IPS-18c (cell line): ENCODE data around the gene CES1.
"Not testable (repeated sequence)": the region's sequence is repeated elsewhere in the genome, so short reads cannot be mapped to it uniquely, and the experiment has no call there.

Source experiments
- H3K4me3 ChIP-seq: 2 replicates; pipeline ENCODE4 v1.7.0; 2013; ENCODE audit warnings: low read depth, mild to moderate bottlenecking, low read length, moderate library complexity; ENCODE audit not compliant: insufficient read depth
- H3K9me3 ChIP-seq: one replicate; pipeline ENCODE4 v1.6.1; 2013; ENCODE audit warnings: mild to moderate bottlenecking, low read length, moderate library complexity; ENCODE audit not compliant: control insufficient read depth, insufficient read depth

CES1 gene

DNA sequence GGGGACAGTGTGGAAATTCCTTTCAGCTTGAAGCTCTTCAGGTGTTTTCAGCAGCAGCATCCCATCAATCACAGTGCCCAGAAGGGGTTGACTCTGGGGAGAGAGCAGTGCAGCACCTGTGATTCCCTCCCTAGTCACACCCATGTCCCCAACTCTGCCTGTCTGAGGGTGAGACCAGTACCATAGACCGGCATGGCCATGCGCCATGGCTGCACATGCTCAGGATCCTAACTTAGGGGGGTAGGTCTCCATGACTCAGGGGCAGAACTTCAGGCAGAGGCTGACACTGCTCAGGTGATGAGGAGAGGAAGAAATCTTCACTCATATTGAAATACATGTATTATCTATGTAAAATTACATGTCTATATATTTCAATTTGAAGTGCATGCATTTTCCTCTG lies 19.9 kb downstream of the CES1 start:
- H3K4me3 ChIP-seq, result no peak overlapping the region

DNA sequence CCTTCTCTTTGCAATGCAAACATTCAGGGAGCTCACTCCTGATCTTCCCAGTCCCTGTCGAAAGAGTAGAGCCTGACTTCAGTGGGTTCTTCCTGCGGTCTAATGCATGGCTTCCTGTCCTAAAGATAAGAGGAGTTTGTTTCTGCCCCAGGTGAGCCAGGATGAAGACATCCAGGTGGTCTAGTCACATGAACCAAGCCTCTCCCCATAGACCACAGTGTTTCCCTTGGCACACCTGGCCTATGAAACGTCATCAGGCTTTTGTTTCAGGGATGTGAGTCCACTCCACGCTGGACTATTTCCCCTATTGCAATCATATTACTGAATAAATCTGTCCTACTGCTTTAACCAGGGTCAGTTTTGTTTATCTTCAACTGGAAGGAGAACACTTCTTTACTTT lies 21.1 kb downstream of the CES1 start:
- H3K9me3 ChIP-seq, result no peaks in the 10 kb centered on the region
- no peak overlapping the region for H3K4me3 ChIP-seq

More for the DNA sequence above, 19.9 kb downstream of the CES1 start:
- no peaks in the 10 kb centered on the region for H3K9me3 ChIP-seq

DNA sequence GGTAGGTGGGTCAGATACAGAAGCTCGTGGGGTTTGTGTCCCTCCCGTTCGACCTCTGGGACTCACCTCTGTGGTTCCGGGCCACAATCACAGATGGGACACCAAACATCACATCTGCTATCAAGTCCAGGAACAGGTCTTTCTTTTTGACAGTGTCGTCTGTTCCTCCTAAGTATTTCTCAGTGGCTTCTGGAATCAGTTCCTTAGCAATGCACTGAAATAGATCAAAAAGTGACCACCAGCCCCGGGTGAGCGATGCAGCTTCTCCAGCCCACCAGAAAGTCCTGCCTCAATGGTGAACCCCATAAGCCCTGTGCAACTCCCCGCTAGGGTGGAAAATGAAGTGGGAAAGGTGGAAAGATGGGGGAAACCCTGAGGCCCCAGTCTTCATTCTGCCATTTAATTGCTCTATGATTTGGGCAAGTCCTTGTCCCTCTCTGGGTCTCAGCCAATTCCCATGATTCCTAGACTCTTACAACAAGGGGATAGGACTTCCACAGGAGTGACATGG lies 22.4 kb downstream of the CES1 start:
- H3K9me3 ChIP-seq, result no peaks in the 10 kb centered on the region

DNA sequence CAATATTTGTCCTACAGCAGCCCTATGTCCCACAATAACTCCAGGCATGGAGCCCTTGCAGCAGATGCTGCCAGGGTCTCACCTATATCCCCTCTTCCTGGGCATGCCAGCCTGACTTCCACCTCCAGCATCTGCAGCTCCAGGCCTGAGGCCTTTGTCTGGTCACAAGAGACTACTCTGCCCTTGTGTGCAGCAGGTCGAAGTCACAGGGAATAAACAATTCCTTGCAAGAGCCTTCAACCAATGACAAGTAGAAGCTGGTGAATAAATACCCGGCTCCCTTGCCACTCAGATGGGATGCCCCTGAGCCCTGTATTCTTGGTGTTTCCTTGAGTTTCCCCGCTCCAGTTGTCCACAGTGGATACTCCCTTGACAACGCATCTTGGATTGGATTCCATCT lies 23.0 kb downstream of the CES1 start:
- Histone ChIP-seq H3K9me3 (no peaks in the 10 kb centered on the region), H3K4me3 (no peak overlapping the region)

More for the DNA sequence above, 22.4 kb downstream of the CES1 start:
- no peak overlapping the region for H3K4me3 ChIP-seq

DNA sequence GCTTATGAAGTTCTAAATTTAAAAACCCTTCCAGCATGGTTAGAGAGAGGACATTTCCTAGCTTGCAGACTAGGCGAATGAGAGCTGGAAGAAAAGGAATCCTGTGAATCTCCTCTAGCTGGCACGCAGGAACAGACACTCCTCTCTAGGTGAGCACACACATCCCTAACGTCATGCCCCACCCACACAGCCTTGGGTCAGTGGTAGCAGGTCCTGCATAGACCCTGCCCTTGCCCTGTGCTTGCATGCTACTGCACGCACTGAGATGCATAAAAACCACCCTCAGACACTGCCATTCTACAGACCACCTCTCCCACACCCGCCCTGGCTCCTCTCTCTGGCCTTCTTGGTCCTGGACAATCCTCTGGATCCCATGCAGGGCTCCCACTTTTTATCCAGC lies 23.5 kb downstream of the CES1 start:
- no peak overlapping the region for H3K4me3 ChIP-seq

DNA sequence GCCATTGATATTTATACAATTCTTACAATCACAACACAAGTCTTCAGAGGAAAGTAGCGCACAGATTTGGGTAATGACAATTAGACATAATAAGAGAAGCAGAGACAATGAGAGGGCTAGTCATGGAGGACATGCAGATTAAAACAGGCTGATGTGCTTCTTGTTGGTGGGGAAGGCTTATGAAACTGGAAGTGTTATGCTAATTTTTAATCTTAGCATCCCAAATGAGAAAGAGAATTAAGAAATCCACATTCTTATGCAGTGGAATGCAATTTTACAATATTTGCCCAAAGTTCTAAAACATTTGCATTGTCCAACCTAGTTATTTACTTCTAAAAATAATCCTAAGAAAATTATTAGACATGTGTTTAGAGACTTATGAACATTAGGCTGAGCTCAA lies 24.6 kb downstream of the CES1 start:
- H3K9me3 ChIP-seq, H3K4me3 ChIP-seq: not testable (repeated sequence)

More for the DNA sequence above, 23.5 kb downstream of the CES1 start:
- no peaks in the 10 kb centered on the region for H3K9me3 ChIP-seq

DNA sequence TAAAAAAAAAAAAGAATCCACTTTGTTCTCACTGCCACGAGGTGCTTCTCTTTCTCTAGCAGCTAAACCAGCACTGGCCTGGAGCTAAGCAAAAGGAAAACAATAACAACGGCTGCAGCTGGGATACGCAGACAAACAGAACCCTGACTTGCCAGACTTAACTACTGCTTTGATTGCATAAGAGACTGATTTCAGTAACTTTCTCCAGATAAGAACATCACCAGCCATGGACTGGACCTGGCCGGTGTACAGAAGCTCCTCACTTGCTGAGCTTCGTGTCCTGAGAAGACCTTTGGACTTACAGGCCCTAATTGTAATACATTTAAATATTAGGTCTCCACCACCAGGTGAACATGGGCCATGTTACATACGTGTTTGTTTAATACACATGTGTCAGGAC lies 27.8 kb downstream of the CES1 start:
- H3K9me3 ChIP-seq, H3K4me3 ChIP-seq: not testable (repeated sequence)

DNA sequence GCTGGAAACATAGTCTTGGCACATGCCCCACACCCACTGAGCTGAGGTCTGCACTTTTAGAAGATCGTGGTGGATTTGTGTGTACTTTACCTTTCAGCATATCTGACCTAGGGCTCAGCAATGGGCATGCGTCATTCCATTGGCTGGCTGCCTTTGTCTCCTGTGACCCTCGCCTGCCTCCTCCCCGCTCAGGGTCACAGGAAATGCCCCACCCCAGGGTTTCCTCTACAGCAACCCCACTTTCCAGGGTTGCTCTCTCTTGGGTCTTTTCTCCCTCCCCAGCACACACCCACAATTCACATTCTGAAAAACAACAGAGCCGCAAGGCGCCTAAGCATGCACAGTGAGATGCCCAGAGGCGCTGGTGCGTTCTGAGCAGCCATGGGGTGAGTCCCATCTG lies 29.2 kb downstream of the CES1 start:
- not testable (repeated sequence) for H3K4me3 ChIP-seq, H3K9me3 ChIP-seq

DNA sequence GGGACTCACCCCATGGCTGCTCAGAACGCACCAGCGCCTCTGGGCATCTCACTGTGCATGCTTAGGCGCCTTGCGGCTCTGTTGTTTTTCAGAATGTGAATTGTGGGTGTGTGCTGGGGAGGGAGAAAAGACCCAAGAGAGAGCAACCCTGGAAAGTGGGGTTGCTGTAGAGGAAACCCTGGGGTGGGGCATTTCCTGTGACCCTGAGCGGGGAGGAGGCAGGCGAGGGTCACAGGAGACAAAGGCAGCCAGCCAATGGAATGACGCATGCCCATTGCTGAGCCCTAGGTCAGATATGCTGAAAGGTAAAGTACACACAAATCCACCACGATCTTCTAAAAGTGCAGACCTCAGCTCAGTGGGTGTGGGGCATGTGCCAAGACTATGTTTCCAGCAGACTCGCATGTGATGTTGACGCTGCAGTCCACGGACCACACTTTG lies 39.9 kb downstream of the CES1 start:
- H3K4me3 ChIP-seq, H3K9me3 ChIP-seq: not testable (repeated sequence)

DNA sequence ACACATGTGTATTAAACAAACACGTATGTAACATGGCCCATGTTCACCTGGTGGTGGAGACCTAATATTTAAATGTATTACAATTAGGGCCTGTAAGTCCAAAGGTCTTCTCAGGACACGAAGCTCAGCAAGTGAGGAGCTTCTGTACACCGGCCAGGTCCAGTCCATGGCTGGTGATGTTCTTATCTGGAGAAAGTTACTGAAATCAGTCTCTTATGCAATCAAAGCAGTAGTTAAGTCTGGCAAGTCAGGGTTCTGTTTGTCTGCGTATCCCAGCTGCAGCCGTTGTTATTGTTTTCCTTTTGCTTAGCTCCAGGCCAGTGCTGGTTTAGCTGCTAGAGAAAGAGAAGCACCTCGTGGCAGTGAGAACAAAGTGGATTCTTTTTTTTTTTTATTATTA lies 41.4 kb downstream of the CES1 start:
- H3K4me3 ChIP-seq, H3K9me3 ChIP-seq: not testable (repeated sequence)

DNA sequence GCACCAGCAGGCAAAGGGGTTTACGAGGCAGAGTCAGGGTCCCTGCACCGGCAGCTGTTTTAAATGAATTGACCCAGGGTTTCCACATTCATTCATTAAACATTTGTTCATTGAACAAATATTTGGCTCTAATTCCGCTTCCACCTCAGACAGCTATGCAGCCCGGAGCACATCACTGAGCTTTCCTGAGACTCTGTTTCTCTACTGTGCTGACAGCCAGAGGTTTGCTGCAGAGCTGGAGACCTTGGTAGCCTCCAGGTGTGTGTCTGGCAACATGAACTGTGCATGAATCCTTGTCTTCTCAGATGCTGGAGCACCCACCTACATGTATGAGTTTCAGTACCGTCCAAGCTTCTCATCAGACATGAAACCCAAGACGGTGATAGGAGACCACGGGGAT lies 42.7 kb downstream of the CES1 start:
- H3K4me3 ChIP-seq, result not testable (repeated sequence)

DNA sequence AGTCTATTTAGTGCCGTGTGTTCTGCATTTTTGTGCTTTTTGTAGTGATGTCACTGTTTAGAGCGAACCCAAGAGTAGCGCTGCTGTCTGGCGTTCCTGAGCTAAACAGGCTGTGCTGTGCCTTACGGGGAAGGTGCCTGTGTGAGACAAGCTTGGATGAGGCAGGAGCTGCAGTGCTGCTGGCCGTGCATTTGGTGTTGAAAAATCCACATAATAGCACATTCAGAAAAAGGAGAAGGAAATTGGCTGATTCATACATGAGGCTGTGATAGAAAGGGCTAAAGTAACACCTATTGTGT lies 50.2 kb downstream of the CES1 start:
- not testable (repeated sequence) for H3K4me3 ChIP-seq, H3K9me3 ChIP-seq

More for the DNA sequence above, 42.7 kb downstream of the CES1 start:
- not testable (repeated sequence) for H3K9me3 ChIP-seq

DNA sequence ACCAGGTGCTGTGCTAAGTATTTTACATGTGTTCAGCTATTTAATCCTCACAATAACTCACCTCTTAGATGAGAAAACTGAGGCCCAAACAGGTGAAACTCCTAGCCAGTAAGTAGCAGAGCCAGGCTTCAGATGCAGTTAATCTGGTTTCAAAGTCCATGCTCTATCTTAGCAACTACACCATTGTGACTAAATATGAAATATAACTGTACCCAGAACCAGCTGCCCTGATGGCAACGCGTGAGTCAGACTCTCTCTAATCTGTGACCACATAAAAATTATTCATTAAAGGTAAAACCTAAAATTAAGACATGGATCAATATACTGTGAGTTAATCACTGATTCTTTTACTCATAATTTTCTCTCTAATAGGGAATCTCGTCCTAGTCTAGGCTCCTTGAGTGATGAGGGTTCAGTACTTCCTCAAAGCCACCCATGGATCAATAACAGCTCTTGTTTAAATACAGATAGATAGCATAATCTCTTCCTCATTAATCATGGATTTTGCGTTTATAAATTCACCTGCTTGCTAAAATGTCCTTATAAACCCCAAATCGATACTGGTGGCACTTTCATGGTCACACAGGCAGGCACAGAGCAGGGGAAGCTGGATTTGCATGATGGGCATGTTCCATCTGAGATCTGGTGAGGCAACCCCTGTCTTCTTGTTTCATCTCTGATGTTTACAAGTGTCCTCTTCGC lies 50.7 kb downstream of the CES1 start:
- not testable (repeated sequence) for H3K9me3 ChIP-seq, H3K4me3 ChIP-seq

DNA sequence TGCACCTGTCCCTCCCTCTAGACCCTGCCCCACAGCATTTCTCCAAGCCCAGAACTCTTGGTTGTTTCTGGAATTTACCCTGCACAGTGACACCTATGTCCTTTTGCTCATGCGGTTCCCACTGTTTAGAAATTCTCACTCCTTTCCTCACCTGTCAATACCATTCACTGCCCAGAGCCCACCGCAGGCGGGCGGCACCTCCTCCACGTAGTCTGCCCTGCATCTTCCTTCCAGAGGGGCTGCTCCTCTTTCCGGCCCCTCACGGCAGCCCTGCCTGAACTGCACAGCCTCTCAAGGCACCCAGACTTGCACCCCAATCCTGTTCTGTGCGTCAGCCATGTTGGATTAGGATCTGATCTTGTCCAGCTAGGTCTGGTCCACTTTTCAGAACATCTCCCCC lies 51.4 kb downstream of the CES1 start:
- H3K9me3 ChIP-seq, result not testable (repeated sequence)

DNA sequence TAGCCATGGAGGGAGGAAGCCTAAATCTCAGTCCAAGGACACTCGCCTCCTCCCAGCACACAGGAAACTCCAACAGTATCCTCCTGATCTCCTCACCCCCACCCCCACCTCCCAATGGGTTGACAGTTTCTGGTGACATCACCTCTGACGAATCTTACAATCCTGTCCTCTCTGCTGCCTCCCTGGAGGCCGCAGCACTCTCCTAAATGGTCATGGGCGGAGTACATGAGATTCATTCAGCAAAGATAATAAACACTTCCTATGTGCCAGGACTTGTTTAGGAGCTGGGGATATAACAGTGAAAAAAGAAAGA lies 52.8 kb downstream of the CES1 start:
- not testable (repeated sequence) for H3K4me3 ChIP-seq, H3K9me3 ChIP-seq

More for the DNA sequence above, 51.4 kb downstream of the CES1 start:
- H3K4me3 ChIP-seq, result not testable (repeated sequence)

DNA sequence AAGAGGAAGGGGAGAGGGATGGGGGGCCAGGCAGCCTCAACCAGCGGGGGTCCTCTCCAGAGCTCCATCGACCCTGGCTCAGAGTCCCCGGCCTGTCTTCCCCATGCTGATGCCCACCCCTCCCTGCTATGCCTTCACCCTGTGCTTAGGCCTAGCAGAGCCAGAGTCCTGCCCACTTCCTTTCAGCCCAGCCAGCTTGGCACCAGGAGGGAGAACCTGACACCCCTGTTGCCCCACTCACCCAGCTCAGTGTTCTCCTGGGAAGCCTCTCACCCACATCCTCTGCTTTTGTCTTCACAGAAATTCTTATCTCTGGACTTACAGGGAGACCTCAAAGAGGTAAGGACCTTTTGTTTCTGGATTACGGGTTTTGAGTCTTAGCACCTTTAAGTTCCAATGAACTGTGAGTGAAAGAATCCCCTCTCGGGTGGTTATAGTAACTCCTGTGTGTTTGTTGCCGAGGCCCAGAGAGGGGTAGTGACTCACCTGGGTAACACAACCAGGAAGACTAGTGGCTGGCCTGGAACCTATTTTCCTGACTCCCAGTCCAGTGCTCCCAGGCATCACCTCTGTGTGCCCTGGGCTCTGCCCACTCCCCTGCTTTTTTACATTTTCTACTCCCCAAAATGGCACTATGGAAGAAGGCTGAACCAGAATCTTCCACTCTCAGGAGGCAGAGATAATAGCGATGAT lies 53.3 kb downstream of the CES1 start:
- Histone ChIP-seq H3K9me3 (no peaks in the 10 kb centered on the region), H3K4me3 (no peak overlapping the region)

DNA sequence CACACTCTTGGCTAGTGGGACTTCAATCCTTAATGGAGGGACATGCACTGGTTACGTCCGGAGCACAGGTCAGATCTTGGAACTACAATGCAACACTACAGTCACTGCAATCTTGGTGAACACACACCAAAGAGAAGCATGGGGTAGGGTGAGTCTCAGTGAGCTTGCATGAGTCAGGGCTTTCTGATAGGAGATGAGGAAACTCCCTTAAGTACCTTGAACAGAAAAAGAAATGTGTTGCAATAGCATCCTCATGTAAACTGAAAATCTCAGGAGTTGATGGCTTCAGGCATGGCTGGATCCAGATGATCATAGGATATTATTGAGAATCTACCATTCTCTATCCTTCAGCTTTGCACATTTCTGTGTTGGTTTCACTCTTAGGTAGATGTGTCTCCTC lies 54.1 kb downstream of the CES1 start:
- Histone ChIP-seq H3K9me3 (no peaks in the 10 kb centered on the region), H3K4me3 (no peak overlapping the region)

DNA sequence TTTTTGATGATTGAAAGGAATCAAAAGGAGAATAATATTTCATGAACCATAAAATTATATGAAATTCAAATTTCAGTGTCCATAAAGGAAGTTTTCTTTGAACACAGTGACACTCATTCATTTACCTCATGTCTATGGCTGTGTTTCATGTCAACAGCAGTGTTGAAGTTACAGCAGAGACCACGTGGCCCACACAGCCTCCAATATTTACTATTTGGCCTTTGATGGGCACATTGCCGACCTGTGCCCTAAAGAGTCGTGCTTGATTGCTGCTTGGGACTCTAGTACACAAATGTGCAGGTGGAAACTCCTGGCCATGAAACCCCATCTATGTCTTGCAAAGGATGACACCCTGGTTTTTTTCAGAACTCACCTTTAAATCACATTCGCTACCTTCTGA lies 57.0 kb downstream of the CES1 start:
- Histone ChIP-seq H3K4me3 (no peak overlapping the region), H3K9me3 (no peaks in the 10 kb centered on the region)
